Suprapubic skin (tissue), 3 donors: ENCODE data around the gene UCHL1.

Experiments
- POLR2A ChIP-seq, 2 donors: fragments of 450-650 bp; IDR thresholded peaks; one replicate each; pipeline ENCODE4 v1.6.1; 2017; ENCODE audit warnings: antibody characterized with exemption in 2 of 2, mild to moderate bottlenecking in 2 of 2, moderate library complexity in 2 of 2
- TF ChIP-seq, protein P1 (sequence below), 2 donors: fragments of 200-600 bp in 1 of 2; fragments of 450-650 bp in 1 of 2; sonication (generic) in 1 of 2; IDR thresholded peaks; one replicate each; pipeline ENCODE4 v1.5.1; 2016 to 2019; ENCODE audit warnings: antibody characterized with exemption in 2 of 2, mild to moderate bottlenecking in 1 of 2, moderate library complexity in 1 of 2

DNA sequence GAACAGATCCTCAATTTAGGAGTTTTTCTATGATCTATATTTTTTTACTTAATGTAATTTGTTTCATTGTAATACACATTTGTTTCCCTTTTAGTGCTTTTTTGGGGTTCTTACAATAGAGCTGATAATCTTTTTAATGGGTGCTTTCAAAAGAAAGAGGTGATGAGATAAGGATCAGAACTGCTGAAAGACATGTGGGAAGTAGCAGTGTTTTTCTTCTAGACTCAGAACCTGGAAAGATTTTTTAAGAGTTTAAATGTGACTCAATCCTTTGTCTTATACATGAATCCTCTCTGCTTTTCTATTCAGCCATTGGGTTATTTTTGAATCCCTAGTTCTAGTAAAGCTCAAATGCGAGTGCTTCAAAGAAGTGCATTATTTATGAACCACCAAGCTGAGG is 25.6 kb downstream of the UCHL1 start:
- TF ChIP-seq, protein P1, sequence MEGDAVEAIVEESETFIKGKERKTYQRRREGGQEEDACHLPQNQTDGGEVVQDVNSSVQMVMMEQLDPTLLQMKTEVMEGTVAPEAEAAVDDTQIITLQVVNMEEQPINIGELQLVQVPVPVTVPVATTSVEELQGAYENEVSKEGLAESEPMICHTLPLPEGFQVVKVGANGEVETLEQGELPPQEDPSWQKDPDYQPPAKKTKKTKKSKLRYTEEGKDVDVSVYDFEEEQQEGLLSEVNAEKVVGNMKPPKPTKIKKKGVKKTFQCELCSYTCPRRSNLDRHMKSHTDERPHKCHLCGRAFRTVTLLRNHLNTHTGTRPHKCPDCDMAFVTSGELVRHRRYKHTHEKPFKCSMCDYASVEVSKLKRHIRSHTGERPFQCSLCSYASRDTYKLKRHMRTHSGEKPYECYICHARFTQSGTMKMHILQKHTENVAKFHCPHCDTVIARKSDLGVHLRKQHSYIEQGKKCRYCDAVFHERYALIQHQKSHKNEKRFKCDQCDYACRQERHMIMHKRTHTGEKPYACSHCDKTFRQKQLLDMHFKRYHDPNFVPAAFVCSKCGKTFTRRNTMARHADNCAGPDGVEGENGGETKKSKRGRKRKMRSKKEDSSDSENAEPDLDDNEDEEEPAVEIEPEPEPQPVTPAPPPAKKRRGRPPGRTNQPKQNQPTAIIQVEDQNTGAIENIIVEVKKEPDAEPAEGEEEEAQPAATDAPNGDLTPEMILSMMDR (IDR thresholded peaks at IDR 0.05), result no peak
- no peak for TF ChIP-seq POLR2A (IDR thresholded peaks at IDR 0.05)
